ENCODE results near the gene EGR2. TPM values are rescaled to one million over a fixed set of nuclear protein-coding genes. Genes with fewer than 3 reads are reported as not detected.

Gene EGR2
- total RNA-seq, 1 experiment from 2014 or later = 2.6 TPM

GRCh38 chr10:62763155-62763554 lies 53.0 kb downstream of the EGR2 start:
- Mint-ChIP-seq H3K4me3 (no peak overlapping the region), H3K27ac (no peak overlapping the region), H3K4me1 (peaks cover 9 to 16% of the 10 kb centered on the region in 2 experiments), H3K9me3 (0 out of 5 replicates have a peak, but pooled peaks cover 0 to 2% of the 10 kb centered on the region in 2 experiments), H3K36me3 (ENCODE audit: insufficient read depth in 1 of 3, low read depth in 3 of 3) (no peaks in the 10 kb centered on the region), H3K27me3 (ENCODE audit: low read depth) (no peaks in the 10 kb centered on the region)
- H4K8ac ChIP-seq (replicated peaks; ENCODE audit: insufficient read length, low read depth, low read length) = no peak overlapping the region
- no peak overlapping the region for H3K18ac ChIP-seq (ENCODE audit: insufficient read length, low read depth, low read length)
- no peak overlapping the region for H2BK5ac ChIP-seq (ENCODE audit: insufficient read length, low read length)
- no peak overlapping the region for H3K4me2 ChIP-seq (ENCODE audit: insufficient read depth, insufficient read length, low read length)
- no peak overlapping the region for H2AFZ ChIP-seq (ENCODE audit: low read length)
- H3K56ac ChIP-seq (ENCODE audit: insufficient read length, low read depth, low read length) = no peak overlapping the region
- no peak overlapping the region for H3T11ph ChIP-seq (ENCODE audit: low read length)
- H3K4ac ChIP-seq (ENCODE audit: low read depth, low read length) = no peak overlapping the region
- no peak overlapping the region for H3K14ac ChIP-seq (ENCODE audit: insufficient read depth, low read length)
- no peak for DNase-seq
- no peak overlapping the region for H4K91ac ChIP-seq (ENCODE audit: insufficient read length, low read depth, low read length)
- no peak overlapping the region for H3K23ac ChIP-seq (ENCODE audit: insufficient read length, low read depth, low read length)
- WGBS (ENCODE audit: extremely low coverage, insufficient read length, low lambda C conversion rate) = no CpG with 5 or more reads among the region's 4 CpGs
- H3K9me3 ChIP-seq (ENCODE audit: control insufficient read depth, low read depth, low read length) = no peaks in the 10 kb centered on the region
- no peaks in the 10 kb centered on the region for H3K27me3 ChIP-seq (ENCODE audit: insufficient read depth, low read length)
- no peak overlapping the region for H4K5ac ChIP-seq (ENCODE audit: insufficient read length, low read depth, low read length)
- H2BK15ac ChIP-seq (ENCODE audit: low read depth, low read length) = no peak overlapping the region
- no peak overlapping the region for H2BK12ac ChIP-seq (ENCODE audit: insufficient read length, low read depth, low read length)
- H4K20me1 ChIP-seq (ENCODE audit: control insufficient read depth, insufficient read depth, insufficient read length) = no peaks in the 10 kb centered on the region
- no peak overlapping the region for H2BK120ac ChIP-seq (ENCODE audit: low read depth, low read length, poor library complexity, severe bottlenecking)
- no peak overlapping the region for H3K27ac ChIP-seq (ENCODE audit: insufficient read length, low read depth, low read length)
- TF ChIP-seq CTCF (conservative IDR thresholded peaks at IDR 0.05) = no peak
- H3K79me1 ChIP-seq (ENCODE audit: insufficient read depth, low read depth, low read length, poor library complexity, severe bottlenecking) = no peaks in the 10 kb centered on the region
- no peak overlapping the region for H2AK5ac ChIP-seq (ENCODE audit: insufficient read length, low read length)
- H3K23me2 ChIP-seq (ENCODE audit: insufficient read length, low read depth, low read length, poor library complexity, severe bottlenecking) = no peaks in the 10 kb centered on the region
- H2BK20ac ChIP-seq (ENCODE audit: low read depth, low read length, poor library complexity, severe bottlenecking) = no peak overlapping the region
- H3K79me2 ChIP-seq (ENCODE audit: insufficient read depth, low read length) = no peaks in the 10 kb centered on the region
- H3K4me1 ChIP-seq (ENCODE audit: insufficient read depth, low read length) = peaks cover 3% of the 10 kb centered on the region; the same call in 1 of the 2 replicates
- no peak overlapping the region for H3K9ac ChIP-seq (ENCODE audit: extremely low read depth, insufficient read length, low read length)

Other genes with a start within 250 kb of the EGR2 start
- gene ADO, start 11.6 kb downstream of the EGR2 start, total RNA-seq (2021) = 30.5 and 31.6 TPM in 2 replicates

Measured in H9 (cell line).